Measurements from ENCODE around the gene PPIF.

- TF ChIP-seq HNF4A (conservative IDR thresholded peaks at IDR 0.05) (no peak), RAD21 (IDR thresholded peaks at IDR 0.05) (peak; percentile 70 to 78), REST (IDR thresholded peaks at IDR 0.05) (no peak), MAX (IDR thresholded peaks at IDR 0.05) (no peak)
- TF ChIP-seq, protein P1, sequence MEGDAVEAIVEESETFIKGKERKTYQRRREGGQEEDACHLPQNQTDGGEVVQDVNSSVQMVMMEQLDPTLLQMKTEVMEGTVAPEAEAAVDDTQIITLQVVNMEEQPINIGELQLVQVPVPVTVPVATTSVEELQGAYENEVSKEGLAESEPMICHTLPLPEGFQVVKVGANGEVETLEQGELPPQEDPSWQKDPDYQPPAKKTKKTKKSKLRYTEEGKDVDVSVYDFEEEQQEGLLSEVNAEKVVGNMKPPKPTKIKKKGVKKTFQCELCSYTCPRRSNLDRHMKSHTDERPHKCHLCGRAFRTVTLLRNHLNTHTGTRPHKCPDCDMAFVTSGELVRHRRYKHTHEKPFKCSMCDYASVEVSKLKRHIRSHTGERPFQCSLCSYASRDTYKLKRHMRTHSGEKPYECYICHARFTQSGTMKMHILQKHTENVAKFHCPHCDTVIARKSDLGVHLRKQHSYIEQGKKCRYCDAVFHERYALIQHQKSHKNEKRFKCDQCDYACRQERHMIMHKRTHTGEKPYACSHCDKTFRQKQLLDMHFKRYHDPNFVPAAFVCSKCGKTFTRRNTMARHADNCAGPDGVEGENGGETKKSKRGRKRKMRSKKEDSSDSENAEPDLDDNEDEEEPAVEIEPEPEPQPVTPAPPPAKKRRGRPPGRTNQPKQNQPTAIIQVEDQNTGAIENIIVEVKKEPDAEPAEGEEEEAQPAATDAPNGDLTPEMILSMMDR (IDR thresholded peaks at IDR 0.05; ENCODE audit: low read depth, low read length, missing input control): peak; percentile 75
Observed at GRCh38 chr10:79400146-79401004, 53.1 kb downstream of the PPIF start.
